ENCODE data around the gene SH3PXD2B. TPM values are rescaled to one million over a fixed set of nuclear protein-coding genes. Genes with fewer than 3 reads are reported as not detected.

SH3PXD2B gene
- total RNA-seq, 4 donors from 2014 or later, result 26.6 to 48.7 (median 38.9) TPM

GRCh38 chr5:172452398-172453205 lies 1.7 kb downstream of the SH3PXD2B start:
- TF ChIP-seq, protein P1, sequence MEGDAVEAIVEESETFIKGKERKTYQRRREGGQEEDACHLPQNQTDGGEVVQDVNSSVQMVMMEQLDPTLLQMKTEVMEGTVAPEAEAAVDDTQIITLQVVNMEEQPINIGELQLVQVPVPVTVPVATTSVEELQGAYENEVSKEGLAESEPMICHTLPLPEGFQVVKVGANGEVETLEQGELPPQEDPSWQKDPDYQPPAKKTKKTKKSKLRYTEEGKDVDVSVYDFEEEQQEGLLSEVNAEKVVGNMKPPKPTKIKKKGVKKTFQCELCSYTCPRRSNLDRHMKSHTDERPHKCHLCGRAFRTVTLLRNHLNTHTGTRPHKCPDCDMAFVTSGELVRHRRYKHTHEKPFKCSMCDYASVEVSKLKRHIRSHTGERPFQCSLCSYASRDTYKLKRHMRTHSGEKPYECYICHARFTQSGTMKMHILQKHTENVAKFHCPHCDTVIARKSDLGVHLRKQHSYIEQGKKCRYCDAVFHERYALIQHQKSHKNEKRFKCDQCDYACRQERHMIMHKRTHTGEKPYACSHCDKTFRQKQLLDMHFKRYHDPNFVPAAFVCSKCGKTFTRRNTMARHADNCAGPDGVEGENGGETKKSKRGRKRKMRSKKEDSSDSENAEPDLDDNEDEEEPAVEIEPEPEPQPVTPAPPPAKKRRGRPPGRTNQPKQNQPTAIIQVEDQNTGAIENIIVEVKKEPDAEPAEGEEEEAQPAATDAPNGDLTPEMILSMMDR (IDR thresholded peaks at IDR 0.05; ENCODE audit: low read depth), result no peak

- TF ChIP-seq, protein P1 (IDR thresholded peaks at IDR 0.05; ENCODE audit: low read depth), result no peak
Observed at GRCh38 chr5:172451771-172452197, 2.5 kb downstream of the SH3PXD2B start.

GRCh38 chr5:172450861-172451695 lies 3.2 kb downstream of the SH3PXD2B start:
- TF ChIP-seq, protein P1 (IDR thresholded peaks at IDR 0.05; ENCODE audit: low read depth), result no peak

GRCh38 chr5:172450453-172450852 lies 3.9 kb downstream of the SH3PXD2B start:
- TF ChIP-seq, protein P1 (IDR thresholded peaks at IDR 0.05; ENCODE audit: low read depth), result no peak

GRCh38 chr5:172448999-172449398 lies 5.3 kb downstream of the SH3PXD2B start:
- TF ChIP-seq, protein P1 (IDR thresholded peaks at IDR 0.05; ENCODE audit: low read depth), result no peak

GRCh38 chr5:172447646-172448365 lies 6.5 kb downstream of the SH3PXD2B start:
- TF ChIP-seq, protein P1 (IDR thresholded peaks at IDR 0.05; ENCODE audit: low read depth), result no peak
